GM19467 (cell line): Measurements from ENCODE around the gene HERPUD2.
"Not testable (repeated sequence)": the region's sequence is repeated elsewhere in the genome, so short reads cannot be mapped to it uniquely, and the experiment has no call there.

ENCODE experiments used
- ATAC-seq: cut with Tn5 transposase; IDR thresholded peaks from one replicate; pipeline ENCODE4 v1.9.1; 2021; ENCODE audit warnings: mild to moderate bottlenecking, moderate library complexity; ENCODE audit not compliant: unreplicated experiment

The HERPUD2 gene

GRCh38 chr7:35716038-35716803, 21.3 kb upstream of the HERPUD2 start:
- ATAC-seq, result no peak

GRCh38 chr7:35714862-35715261, 19.9 kb upstream of the HERPUD2 start:
- no peak for ATAC-seq

GRCh38 chr7:35714407-35714806, 19.5 kb upstream of the HERPUD2 start:
- no peak for ATAC-seq

GRCh38 chr7:35712563-35713226, 17.8 kb upstream of the HERPUD2 start:
- ATAC-seq, result no peak

- ATAC-seq, result no peak
These were observed 12.5 kb upstream of the HERPUD2 start for GRCh38 chr7:35707422-35707821.

GRCh38 chr7:35705932-35706461, 11.1 kb upstream of the HERPUD2 start:
- ATAC-seq, result no peak

- ATAC-seq, result no peak
These were observed 9.3 kb upstream of the HERPUD2 start for GRCh38 chr7:35704261-35704660.

GRCh38 chr7:35702541-35702940, 7.6 kb upstream of the HERPUD2 start:
- ATAC-seq, result no peak

GRCh38 chr7:35701287-35701900, 6.5 kb upstream of the HERPUD2 start:
- ATAC-seq, result no peak

GRCh38 chr7:35700865-35701264, 5.9 kb upstream of the HERPUD2 start:
- no peak for ATAC-seq

- ATAC-seq, result no peak
These were observed 5.4 kb upstream of the HERPUD2 start for GRCh38 chr7:35700333-35700732.

GRCh38 chr7:35699796-35700305, 4.9 kb upstream of the HERPUD2 start:
- no peak for ATAC-seq

GRCh38 chr7:35698382-35698781, 3.4 kb upstream of the HERPUD2 start:
- not testable (repeated sequence) for ATAC-seq

- no peak for ATAC-seq
These were observed 2.7 kb upstream of the HERPUD2 start for GRCh38 chr7:35697414-35698175.

- ATAC-seq, result no peak
These were observed 1.1 kb upstream of the HERPUD2 start for GRCh38 chr7:35695987-35696386.

- no peak for ATAC-seq
These were observed 527 bp upstream of the HERPUD2 start for GRCh38 chr7:35695473-35695850.

GRCh38 chr7:35694161-35694783, 663 bp downstream of the HERPUD2 start:
- peak; percentile 13 for ATAC-seq

- no peak for ATAC-seq
These were observed 3.1 kb downstream of the HERPUD2 start for GRCh38 chr7:35691827-35692307.

- no peak for ATAC-seq
These were observed 3.6 kb downstream of the HERPUD2 start for GRCh38 chr7:35691366-35691765.

- ATAC-seq, result not testable (repeated sequence)
These were observed 4.3 kb downstream of the HERPUD2 start for GRCh38 chr7:35690614-35691013.
